Liver (tissue), 3 donors: ENCODE measurements around the gene ATP2B3.

ENCODE experiments used
- GABPA ChIP-seq, 2 donors: IDR thresholded peaks in 1 of 2; conservative IDR thresholded peaks in 1 of 2; 2 replicates each; pipeline ENCODE4 v1.6.1; 2016; ENCODE audit warnings: antibody characterized with exemption in 2 of 2, mild to moderate bottlenecking in 1 of 2, moderate library complexity in 1 of 2
- HNF4A ChIP-seq, 2 donors: conservative IDR thresholded peaks; 2 replicates each; pipeline ENCODE4 v1.6.1; 2016; ENCODE audit warnings: antibody characterized with exemption in 2 of 2, mild to moderate bottlenecking in 2 of 2
- HNF4G ChIP-seq: IDR thresholded peaks from 2 replicates; pipeline ENCODE4 v1.6.1; 2016; ENCODE audit warnings: antibody characterized with exemption
- JUND ChIP-seq, 2 donors: IDR thresholded peaks; 2 replicates each; pipeline ENCODE4 v1.6.1; 2016; ENCODE audit warnings: antibody characterized with exemption in 2 of 2
- MAX ChIP-seq: IDR thresholded peaks from 2 replicates; pipeline ENCODE4 v1.6.1; 2016; ENCODE audit warnings: antibody characterized with exemption
- NR2F2 ChIP-seq: IDR thresholded peaks from 2 replicates; pipeline ENCODE4 v1.6.1; 2016; ENCODE audit warnings: antibody characterized with exemption
- RAD21 ChIP-seq, 2 donors: IDR thresholded peaks; 2 replicates each; pipeline ENCODE4 v1.6.1; 2016; ENCODE audit warnings: antibody characterized with exemption in 2 of 2, mild to moderate bottlenecking in 2 of 2
- RXRA ChIP-seq, 2 donors: IDR thresholded peaks; 2 replicates each; pipeline ENCODE4 v1.6.1; 2017 to 2018; ENCODE audit warnings: antibody characterized with exemption in 2 of 2, mild to moderate bottlenecking in 1 of 2
- SP1 ChIP-seq: IDR thresholded peaks from 2 replicates; pipeline ENCODE4 v1.6.1; 2018; ENCODE audit warnings: antibody characterized with exemption, mild to moderate bottlenecking
- TAF1 ChIP-seq: conservative IDR thresholded peaks from 2 replicates; pipeline ENCODE4 v1.6.1; 2016; ENCODE audit warnings: antibody characterized with exemption, mild to moderate bottlenecking
- YY1 ChIP-seq: IDR thresholded peaks from 2 replicates; pipeline ENCODE4 v1.6.1; 2016; ENCODE audit warnings: antibody characterized with exemption, mild to moderate bottlenecking
- TF ChIP-seq, protein P1 (sequence below): fragments of 150-350 bp; IDR thresholded peaks from 2 replicates; pipeline ENCODE4 v1.5.1; 2017; ENCODE audit warnings: improper control_type of control experiment, low read depth, low read length; ENCODE audit not compliant: missing input control
- TF ChIP-seq, protein P2 (sequence below): IDR thresholded peaks from 2 replicates; pipeline ENCODE4 v1.6.1; 2016; ENCODE audit warnings: antibody characterized with exemption
- donor health status: healthy.
- donor health status: healthy.

DNA sequence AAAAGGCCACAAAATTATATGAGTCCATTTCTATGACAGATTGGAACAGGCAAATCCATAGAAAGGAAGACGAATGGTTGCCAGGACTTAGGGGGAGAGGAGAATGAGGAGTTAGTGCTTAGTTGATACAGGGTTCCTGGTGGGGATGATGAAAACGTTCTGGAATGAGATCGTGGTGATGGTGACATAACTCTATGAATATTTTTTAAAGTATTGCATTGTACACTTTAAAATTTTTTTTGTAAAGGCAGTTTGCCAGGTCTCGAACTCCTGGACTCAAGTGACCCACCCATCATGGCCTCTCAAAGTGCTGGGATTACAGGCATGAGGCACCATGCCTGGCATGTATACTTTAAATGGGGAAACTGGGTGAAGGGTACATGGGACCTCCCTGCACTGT is 91.4 kb downstream of the ATP2B3 start:
- TF ChIP-seq, protein P1, sequence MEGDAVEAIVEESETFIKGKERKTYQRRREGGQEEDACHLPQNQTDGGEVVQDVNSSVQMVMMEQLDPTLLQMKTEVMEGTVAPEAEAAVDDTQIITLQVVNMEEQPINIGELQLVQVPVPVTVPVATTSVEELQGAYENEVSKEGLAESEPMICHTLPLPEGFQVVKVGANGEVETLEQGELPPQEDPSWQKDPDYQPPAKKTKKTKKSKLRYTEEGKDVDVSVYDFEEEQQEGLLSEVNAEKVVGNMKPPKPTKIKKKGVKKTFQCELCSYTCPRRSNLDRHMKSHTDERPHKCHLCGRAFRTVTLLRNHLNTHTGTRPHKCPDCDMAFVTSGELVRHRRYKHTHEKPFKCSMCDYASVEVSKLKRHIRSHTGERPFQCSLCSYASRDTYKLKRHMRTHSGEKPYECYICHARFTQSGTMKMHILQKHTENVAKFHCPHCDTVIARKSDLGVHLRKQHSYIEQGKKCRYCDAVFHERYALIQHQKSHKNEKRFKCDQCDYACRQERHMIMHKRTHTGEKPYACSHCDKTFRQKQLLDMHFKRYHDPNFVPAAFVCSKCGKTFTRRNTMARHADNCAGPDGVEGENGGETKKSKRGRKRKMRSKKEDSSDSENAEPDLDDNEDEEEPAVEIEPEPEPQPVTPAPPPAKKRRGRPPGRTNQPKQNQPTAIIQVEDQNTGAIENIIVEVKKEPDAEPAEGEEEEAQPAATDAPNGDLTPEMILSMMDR, result no peak
- TF ChIP-seq MAX (no peak), JUND (IDR thresholded peaks at IDR 0.05) (no peak), NR2F2 (no peak), YY1 (no peak), GABPA (IDR thresholded peaks at IDR 0.05 in 1 of 2, conservative IDR thresholded peaks at IDR 0.05 in 1 of 2) (no peak), RAD21 (IDR thresholded peaks at IDR 0.05) (no peak), TAF1 (no peak), RXRA (IDR thresholded peaks at IDR 0.05) (no peak), HNF4G (no peak), HNF4A (conservative IDR thresholded peaks at IDR 0.05) (no peak), SP1 (no peak)
- TF ChIP-seq, protein P2, sequence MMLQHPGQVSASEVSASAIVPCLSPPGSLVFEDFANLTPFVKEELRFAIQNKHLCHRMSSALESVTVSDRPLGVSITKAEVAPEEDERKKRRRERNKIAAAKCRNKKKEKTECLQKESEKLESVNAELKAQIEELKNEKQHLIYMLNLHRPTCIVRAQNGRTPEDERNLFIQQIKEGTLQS, result no peak
